BJ (cell line): ENCODE results near the gene GRN. TPM values are rescaled to one million over a fixed set of nuclear protein-coding genes. Genes with fewer than 3 reads are reported as not detected.

Experiments
- CTCF ChIA-PET: fragments of 350-600 bp; formaldehyde crosslinking; extraction: SDS; loops from one replicate; lab custom pipeline; 2021; ENCODE audit warnings: antibody characterized with exemption, inconsistent platforms; lab: Yijun Ruan, JAX
- POLR2A ChIA-PET: fragments of 300-600 bp; sonication (Branson Sonifier 250); formaldehyde crosslinking; extraction: SDS; loops from one replicate; lab custom pipeline; 2021; ENCODE audit warnings: antibody characterized with exemption; lab: Charles Lee
- DNase-seq: peaks from one replicate; pipeline ENCODE4 v3.0.0-alpha.2; 2011; ENCODE audit warnings: low read depth
- H3K27me3 ChIP-seq: 2 replicates; pipeline ENCODE4 v1.6.0; 2011; ENCODE audit warnings: low read length; ENCODE audit not compliant: control insufficient read depth, insufficient read depth
- H3K36me3 ChIP-seq: 2 replicates; pipeline ENCODE4 v1.5.1; 2011; ENCODE audit warnings: low read length; ENCODE audit not compliant: control insufficient read depth, insufficient read depth
- H3K4me3 ChIP-seq: 2 replicates; pipeline ENCODE4 v1.5.1; 2011; ENCODE audit warnings: low read depth, mild to moderate bottlenecking, control low read depth, low read length
- CTCF ChIP-seq: IDR thresholded peaks from 2 replicates; pipeline ENCODE4 v1.5.1; 2011; ENCODE audit warnings: low read depth, mild to moderate bottlenecking, control low read depth, inconsistent platforms, low read length, moderate library complexity; ENCODE audit not compliant: insufficient read depth
- polyA plus RNA-seq: library from polyadenylated mRNA; depleted of rRNA; stranded (reverse); fragments of >200 nt; gene quantifications from 2 replicates; pipeline ENCODE4 v1.2.3, GENCODE V29; 2011

Gene GRN
- polyA plus RNA-seq, 1 experiment = 581 TPM

- CTCF ChIA-PET = interaction anchor here (1.0 to 3.6 kb wide), 2 partner anchors 12 to 15 kb away, joined by 3 to 16 read pairs; partner anchors contain the start of gene FAM171A2
- Histone ChIP-seq H3K36me3 (no peaks in the 10 kb centered on the region), H3K27me3 (peaks cover 2% of the 10 kb centered on the region; the same call in 1 of the 2 replicates), H3K4me3 (no peak overlapping the region)
- no peak for TF ChIP-seq CTCF
- POLR2A ChIA-PET = interaction anchor here (0.6 to 0.7 kb wide), 2 partner anchors 271 to 1698 kb away, joined by 3 read pairs; no protein-coding TSS in a partner anchor
- no peak for DNase-seq
Observed at GRCh38 chr17:44378171-44378705, 33.1 kb downstream of the GRN start.

GRCh38 chr17:44379887-44380286, 34.8 kb downstream of the GRN start:
- Histone ChIP-seq H3K4me3 (no peak overlapping the region), H3K27me3 (peaks cover 9% of the 10 kb centered on the region), H3K36me3 (no peaks in the 10 kb centered on the region)
- ChIA-PET POLR2A (no interaction called here), CTCF (interaction anchor here (0.8 to 3.6 kb wide), 6 partner anchors 10 to 170 kb away, joined by 3 to 16 read pairs (median 4); partner anchors contain the start of genes FAM171A2, GRN and ITGA2B)
- no peak for DNase-seq
- no peak for TF ChIP-seq CTCF

GRCh38 chr17:44380767-44381166, 35.7 kb downstream of the GRN start:
- no peak for DNase-seq
- POLR2A ChIA-PET = no interaction called here
- H3K27me3 ChIP-seq = peaks cover 10% of the 10 kb centered on the region
- no peaks in the 10 kb centered on the region for H3K36me3 ChIP-seq
- TF ChIP-seq CTCF = no peak
- H3K4me3 ChIP-seq = no peak overlapping the region
- CTCF ChIA-PET = interaction anchor here (0.8 to 3.6 kb wide), 6 partner anchors 9 to 170 kb away, joined by 3 to 16 read pairs (median 4); partner anchors contain the start of genes FAM171A2, GRN and ITGA2B

GRCh38 chr17:44381810-44382305, 36.8 kb downstream of the GRN start:
- Histone ChIP-seq H3K27me3 (peaks cover 10% of the 10 kb centered on the region), H3K36me3 (no peaks in the 10 kb centered on the region), H3K4me3 (no peak overlapping the region)
- ChIA-PET CTCF (interaction anchor here (0.8 kb wide), 1 partner anchor 151 kb away, joined by 3 read pairs; no protein-coding TSS in a partner anchor), POLR2A (no interaction called here)
- DNase-seq = no peak
- no peak for TF ChIP-seq CTCF

GRCh38 chr17:44382917-44383316, 37.8 kb downstream of the GRN start:
- no peak for DNase-seq
- POLR2A ChIA-PET = no interaction called here
- CTCF ChIA-PET = interaction anchor here (0.8 kb wide), 1 partner anchor 150 kb away, joined by 3 read pairs; no protein-coding TSS in a partner anchor
- Histone ChIP-seq H3K4me3 (no peak overlapping the region), H3K27me3 (peaks cover 10% of the 10 kb centered on the region), H3K36me3 (no peaks in the 10 kb centered on the region)
- no peak for TF ChIP-seq CTCF
